Daoy (cell line): ENCODE data around the gene GALNT6. TPM values are rescaled to one million over a fixed set of nuclear protein-coding genes. Genes with fewer than 3 reads are reported as not detected.

Experiments used
- DNase-seq: peaks from one replicate; pipeline ENCODE4 v3.0.0-alpha.2; 2015; ENCODE audit warnings: low read depth
- total RNA-seq: library from RNA; depleted of rRNA; stranded (reverse); fragments of >200 nt; shearing (Covaris generic); gene quantifications from 2 replicates; pipeline ENCODE4 v1.2.3, GENCODE V29; 2014

Gene GALNT6
- total RNA-seq, 1 experiment from 2014 or later, result 4.3 TPM

GRCh38 chr12:51382173-51382572 is 9.0 kb downstream of the GALNT6 start:
- no peak for DNase-seq

DNA sequence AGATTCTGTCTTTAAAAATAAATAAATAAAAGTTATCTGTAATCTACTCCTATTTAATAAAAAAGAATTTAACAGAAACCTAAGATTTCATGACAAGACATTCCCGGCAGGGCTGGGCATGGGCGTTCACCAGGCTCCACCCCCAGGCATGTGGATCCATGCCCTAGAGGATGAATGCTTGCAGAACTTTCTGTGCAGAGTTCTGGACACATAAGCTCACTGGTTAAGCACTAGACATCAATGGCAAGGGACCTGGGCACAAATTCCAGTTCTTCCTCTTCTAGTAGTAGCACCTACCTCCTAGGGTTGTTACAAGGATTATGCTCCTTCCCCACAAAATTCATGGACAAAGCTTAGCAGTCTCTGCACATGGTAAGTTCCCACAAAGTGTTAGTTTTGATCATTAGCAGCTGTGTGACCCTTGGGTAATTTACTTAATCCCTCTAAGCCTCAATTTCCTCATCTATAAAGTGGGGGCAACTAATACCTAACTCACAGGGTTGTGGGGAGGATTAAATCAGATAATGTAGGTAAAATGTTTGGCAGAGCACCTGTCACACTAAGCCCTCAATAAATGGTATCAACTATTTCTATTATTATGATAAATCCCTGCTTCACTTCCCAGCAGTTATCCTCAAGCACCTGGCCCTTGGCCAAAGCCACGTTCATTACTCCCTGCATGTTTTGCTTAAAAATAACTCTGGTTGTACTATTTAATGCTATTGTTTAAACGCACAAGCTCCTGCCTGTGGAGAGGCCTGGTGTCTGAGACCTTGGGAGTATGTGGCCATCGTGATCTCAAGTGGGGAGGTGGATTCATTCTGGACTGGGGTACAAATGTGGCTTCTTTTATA is 9.8 kb downstream of the GALNT6 start:
- no peak for DNase-seq

DNA sequence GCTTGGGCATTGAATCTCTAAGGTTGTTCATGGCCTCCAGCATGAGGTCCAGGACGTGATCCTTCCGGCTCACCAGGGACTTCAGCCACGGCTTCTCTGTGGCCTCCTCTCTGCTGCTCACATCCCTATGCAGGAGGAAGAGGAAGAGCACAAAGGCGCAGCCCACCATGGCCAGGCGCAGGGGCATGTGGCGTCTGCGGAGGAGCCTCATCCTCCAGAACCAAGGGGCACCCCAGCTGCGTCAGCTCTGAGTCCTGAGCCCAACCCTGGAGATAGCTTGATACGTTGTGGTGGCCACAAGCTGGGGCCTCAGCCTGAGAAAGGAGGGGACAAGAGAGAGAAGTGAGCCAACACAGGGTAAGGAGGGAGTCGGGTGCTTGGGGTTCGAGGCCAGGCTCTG is 11.6 kb downstream of the GALNT6 start:
- no peak for DNase-seq

DNA sequence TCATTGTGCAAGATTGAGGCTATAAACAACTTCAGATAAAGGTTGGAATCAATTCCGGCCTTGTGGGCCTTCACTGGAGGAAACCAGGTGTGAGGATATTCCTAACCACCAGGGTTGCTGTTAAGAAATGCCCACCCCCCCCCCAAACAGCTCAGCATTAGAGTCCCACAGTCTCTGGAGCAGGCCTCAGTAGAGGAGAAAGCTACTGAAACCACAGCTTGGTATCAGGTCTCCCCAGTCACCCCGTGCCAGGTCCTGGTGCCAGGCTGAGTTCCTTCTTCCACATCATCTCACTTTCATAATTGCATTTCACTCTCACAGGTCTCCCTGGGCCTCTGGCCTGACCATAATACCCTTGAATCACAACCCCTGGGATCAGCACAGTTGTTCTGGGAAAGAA is 12.5 kb downstream of the GALNT6 start:
- DNase-seq, result no peak

DNA sequence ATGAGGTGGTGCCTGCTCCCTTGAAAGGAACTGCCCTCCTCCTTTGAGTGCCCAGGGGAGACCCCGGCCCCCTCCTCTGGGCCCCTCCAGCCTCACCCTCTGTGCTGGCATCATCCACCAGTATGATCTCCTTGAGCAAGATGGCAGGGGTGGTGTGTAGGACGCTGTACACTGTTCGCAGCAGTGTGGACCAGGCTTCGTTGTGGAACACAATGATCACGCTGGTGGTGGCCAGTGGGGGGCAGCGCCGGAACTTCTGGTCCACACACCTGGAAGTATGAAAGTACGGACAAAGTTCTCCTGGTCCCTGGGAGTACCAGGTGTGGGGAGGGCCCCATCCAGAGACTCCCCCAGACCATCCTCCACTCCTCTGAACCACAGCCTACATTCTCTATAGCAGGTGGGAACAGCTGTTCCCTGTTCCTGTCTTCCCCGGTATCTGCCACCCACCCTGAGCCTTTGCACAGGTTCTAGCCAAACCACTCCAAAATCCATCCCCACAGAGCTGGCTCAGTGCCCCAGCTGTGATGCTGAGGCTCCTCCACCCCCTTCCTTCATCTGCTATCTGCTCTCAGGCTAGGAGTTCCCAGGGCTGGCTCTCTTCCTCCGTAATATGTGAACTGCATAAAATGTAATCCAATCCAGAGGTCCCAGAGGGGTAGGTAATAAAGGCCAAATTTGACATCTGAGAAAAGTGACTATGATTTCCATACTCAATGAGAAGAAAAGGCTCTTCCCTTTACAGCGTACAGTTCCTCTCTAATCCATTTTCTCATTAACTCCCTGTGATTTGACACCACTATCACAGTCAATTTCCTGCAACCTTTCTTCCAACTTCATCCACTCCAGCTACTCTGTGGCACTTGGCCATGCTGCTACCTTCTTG is 13.9 kb downstream of the GALNT6 start:
- DNase-seq, result no peak

DNA sequence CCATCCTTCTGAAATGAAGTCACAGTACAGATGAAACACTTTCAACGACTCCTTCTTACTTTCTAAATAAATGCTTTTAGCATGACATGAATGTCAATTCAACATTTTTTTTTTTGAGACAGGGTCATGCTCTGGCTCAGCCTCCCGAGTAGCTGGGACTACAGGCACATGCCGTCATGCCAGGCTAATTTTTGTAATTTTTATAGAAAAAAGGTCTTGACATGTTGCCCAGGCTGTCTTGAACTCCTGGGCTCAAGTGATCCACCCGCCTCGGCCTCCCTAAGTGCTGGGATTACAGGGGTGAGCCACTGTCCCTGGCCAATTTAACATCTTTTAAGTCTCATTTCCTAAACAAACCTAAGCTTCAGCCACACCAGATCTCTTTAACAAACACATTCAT is 16.4 kb downstream of the GALNT6 start:
- DNase-seq, result no peak

GRCh38 chr12:51374361-51374760 is 16.8 kb downstream of the GALNT6 start:
- DNase-seq, result no peak

DNA sequence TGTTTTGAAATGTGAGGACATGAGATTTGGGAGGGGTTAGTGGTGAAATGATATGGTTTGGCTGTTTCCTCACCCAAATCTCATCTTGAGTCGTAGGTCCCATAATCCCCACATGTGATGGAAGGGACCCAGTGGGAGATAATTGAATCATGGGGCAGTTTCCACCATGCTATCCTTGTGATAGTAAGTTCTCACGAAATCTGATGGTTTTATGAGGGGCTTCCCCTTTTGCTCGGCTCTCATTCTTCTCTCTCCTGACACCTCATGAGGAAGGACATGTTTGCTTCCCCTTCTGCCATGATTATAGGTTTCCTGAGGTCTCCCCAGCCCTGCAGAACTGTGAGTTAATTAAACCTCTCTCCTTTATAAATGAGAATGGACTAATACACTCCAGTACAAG is 18.0 kb downstream of the GALNT6 start:
- DNase-seq, result no peak

DNA sequence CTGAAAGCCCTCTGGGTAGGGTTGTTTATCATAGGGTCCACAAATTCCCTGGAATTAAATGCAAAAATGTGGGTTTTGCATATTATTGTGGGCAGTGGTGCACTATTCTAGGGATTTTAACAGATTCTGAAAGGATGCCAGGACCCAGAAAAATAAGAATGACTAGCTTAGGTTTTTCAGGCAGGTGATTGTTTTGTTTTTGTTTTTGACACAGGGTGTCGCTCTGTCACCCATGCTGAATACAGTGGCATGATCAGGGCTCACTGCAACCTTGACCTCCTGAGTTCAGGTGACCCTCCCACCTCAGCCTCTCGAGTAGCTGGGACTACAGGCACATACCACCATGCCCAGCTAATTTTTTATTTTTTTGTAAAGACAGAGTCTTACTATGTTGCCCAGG is 19.2 kb downstream of the GALNT6 start:
- DNase-seq, result no peak

DNA sequence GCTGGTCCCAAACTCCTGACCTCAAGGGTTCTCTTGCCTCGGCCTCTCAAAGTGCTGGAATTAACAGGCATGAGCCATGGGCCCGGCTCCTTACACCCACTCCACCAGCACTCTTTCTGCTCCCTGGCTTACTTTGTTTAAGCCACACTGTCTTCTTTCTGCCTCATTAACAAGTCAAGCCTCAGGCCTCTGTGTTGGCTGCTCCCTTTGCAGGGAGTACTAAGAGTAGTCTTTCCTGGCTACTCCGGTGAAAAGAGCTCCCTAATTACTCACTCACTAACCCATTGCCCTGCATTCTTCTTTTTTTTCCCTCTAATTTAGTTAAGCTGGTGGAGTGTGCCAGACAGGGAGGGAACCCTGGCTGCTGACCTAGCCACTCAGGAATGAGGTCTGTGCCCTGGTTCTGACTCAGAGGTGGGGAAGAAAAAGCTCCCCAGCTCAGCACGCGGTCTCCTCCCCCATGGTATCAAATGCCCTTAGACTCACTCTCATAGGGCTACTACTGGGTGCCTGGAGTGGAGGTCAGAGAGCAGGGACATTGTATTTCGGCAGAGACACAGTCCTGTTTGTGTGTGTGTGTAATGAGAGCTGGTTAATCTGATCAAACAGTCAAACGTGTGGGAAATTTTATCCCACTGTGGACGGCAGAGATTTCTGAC is 19.8 kb downstream of the GALNT6 start:
- peak; percentile 99 for DNase-seq

GRCh38 chr12:51370667-51371066 is 20.5 kb downstream of the GALNT6 start:
- no peak for DNase-seq

GRCh38 chr12:51369581-51369980 is 21.6 kb downstream of the GALNT6 start:
- no peak for DNase-seq

DNA sequence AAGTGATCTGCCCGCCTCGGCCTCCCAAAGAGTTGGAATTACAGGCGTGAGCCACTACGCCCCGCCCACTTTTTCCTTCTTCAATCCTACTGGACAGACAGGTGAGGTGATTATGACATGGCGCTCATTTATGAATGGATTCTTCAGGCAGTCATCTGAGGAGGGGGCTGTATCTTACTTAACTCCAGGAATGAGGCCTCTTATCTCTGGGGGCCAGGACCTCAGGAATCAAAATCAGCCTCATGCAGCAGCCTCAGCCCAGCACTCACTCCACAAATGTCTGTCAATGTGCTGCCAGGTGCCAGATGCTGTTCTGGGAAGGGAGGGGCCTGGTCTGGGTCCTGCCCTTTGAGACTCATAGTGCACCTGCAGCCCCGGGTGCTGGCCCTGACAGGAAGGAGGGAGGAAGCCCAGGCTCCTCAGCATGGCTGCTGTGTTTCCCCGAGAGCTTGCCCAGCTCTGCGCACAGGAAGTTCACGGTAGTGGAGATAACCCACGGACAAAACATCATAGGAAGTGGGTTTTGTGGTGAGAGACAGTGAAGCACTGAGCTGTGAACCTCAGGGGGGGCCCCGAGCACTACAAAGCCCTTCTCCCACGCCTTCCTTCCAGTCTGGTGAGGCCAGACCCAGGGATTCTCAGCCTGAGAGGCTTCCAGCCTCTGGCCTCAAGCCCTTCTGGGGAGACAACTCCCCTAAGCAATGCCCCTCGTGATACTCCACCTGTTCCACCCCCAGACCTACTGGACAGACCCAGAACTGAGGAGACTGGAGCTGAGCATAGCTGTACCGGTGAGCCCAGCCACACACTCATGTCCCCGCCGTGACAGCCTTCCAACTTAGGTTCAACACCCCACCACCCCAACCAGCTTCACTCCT is 22.3 kb downstream of the GALNT6 start:
- DNase-seq, result peak; percentile 82

DNA sequence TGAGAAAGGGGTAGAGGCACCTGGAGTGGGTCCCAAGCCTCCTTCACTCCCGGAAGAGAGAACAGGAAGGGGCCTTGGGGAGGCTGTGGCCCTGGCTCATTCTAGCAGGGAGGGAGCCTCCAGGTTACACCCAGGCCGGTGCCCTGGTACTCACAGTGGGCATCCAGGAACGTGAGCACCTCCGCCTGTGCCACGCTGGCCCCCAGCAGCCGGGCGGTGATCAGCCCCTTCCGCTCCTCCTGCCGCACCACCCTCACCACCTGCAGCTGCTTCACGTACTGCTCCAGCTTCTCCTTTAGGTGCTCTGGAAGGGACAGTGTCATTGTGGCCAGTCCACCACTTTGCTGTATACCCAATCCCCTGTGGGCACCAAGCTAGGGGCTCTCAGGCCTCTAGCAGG is 25.9 kb downstream of the GALNT6 start:
- no peak for DNase-seq

DNA sequence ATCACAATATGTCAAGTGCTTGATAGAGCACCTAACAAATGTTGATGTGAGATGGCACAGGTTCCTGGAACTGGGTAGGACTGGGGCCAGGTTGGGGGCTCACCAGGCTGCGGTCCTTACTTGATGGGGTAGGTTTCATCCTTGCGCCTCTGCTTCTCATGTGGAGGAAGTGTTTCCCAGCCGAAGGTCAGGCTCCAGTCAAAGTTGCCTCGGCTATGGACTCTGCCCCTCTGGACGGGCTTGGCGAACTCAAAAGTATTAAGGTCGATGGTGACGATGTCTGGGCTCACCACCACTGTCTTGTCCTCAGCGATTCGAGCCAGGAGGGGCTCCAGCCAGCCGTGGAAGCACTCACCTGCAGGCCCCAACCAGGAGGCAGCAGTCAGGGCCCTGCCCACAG is 27.2 kb downstream of the GALNT6 start:
- DNase-seq, result no peak

DNA sequence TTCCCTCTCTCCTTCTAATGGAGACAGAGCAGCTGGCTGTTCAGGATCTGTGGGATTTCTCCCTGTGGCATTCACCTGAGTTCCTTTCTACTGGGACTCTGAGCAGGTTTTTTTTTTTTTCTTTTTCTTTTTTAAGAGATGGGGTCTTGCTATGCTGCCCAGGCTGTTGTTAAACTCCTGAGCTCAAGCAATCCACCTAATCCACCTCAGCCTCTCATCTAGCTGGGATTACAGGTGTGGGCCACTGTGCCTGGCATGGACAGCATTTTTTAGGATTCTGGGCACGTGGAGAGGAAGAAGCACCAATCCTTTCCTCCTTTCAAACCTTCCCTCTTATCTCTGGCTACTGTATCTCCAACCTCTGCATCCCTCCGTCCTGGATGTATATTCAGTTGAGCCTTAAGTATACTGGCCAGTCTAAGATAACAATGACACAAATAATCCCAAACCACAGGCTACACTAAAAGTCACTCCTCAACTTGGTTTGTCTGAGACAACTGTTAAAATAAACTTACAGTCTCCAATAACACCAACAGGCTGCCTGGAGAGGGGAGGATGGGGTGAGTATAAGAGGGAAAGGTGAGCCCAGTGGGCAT is 28.4 kb downstream of the GALNT6 start:
- no peak for DNase-seq

DNA sequence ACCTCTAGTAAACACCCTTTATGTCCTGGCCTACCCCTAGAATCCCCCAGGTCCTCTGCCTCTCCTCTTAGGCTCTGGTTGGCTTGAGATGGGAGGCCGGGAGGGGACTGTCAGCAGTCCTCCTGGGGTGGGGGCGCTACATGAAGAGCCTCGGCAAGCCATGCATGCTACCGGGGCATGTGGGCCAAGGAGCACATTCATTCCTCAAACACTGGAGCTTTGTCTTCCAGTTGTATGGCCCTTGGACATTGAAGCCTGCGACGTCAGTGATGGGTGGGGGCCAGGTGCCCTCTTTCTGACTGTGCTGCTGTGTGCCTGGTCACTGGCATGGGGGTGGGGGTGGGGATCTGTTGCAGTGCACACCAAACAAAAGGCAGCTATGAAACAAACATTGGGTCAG is 28.9 kb downstream of the GALNT6 start:
- DNase-seq, result no peak

- no peak for DNase-seq
Observed at GRCh38 chr12:51361161-51362016, 29.8 kb downstream of the GALNT6 start.

GRCh38 chr12:51360315-51360714 is 30.9 kb downstream of the GALNT6 start:
- no peak for DNase-seq

- DNase-seq, result no peak
Observed at GRCh38 chr12:51359851-51360250, 31.4 kb downstream of the GALNT6 start.
